GM10266 (cell line): Measurements from ENCODE around the gene MED26.
A peak's percentile ranks its signal among the peaks of the same experiment; 100 is the strongest.

Experiments
- DNase-seq: peaks from one replicate; pipeline ENCODE4 v3.0.0; 2012; ENCODE audit errors: extremely low spot score
- TF ChIP-seq, protein P1 (sequence below): IDR thresholded peaks from 2 replicates; pipeline ENCODE4 v1.5.1; 2012; ENCODE audit warnings: mild to moderate bottlenecking, low read depth; ENCODE audit not compliant: control insufficient read depth, insufficient read depth; ENCODE audit errors: missing control alignments

The MED26 gene

DNA sequence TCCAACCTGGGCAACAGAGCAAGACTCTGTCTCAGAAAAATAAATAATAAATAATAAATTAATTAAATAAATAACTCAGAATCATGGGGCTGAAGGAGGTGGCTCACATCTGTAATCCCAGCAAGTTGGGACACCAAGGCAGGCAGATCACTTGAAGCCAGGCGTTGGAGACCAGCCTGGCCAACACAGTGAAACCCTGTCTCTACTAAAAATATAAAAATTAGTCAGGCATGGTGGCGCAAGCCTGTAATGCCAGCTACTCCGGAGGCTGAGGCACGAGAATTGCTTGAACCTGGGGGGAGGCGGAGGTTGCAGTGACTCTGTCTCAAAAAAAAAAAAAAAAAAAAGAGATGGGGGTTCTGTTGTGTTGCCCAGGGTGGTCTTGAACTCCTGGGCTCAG is 40.2 kb upstream of the MED26 start:
- TF ChIP-seq, protein P1, sequence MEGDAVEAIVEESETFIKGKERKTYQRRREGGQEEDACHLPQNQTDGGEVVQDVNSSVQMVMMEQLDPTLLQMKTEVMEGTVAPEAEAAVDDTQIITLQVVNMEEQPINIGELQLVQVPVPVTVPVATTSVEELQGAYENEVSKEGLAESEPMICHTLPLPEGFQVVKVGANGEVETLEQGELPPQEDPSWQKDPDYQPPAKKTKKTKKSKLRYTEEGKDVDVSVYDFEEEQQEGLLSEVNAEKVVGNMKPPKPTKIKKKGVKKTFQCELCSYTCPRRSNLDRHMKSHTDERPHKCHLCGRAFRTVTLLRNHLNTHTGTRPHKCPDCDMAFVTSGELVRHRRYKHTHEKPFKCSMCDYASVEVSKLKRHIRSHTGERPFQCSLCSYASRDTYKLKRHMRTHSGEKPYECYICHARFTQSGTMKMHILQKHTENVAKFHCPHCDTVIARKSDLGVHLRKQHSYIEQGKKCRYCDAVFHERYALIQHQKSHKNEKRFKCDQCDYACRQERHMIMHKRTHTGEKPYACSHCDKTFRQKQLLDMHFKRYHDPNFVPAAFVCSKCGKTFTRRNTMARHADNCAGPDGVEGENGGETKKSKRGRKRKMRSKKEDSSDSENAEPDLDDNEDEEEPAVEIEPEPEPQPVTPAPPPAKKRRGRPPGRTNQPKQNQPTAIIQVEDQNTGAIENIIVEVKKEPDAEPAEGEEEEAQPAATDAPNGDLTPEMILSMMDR, result no peak
- DNase-seq, result no peak

DNA sequence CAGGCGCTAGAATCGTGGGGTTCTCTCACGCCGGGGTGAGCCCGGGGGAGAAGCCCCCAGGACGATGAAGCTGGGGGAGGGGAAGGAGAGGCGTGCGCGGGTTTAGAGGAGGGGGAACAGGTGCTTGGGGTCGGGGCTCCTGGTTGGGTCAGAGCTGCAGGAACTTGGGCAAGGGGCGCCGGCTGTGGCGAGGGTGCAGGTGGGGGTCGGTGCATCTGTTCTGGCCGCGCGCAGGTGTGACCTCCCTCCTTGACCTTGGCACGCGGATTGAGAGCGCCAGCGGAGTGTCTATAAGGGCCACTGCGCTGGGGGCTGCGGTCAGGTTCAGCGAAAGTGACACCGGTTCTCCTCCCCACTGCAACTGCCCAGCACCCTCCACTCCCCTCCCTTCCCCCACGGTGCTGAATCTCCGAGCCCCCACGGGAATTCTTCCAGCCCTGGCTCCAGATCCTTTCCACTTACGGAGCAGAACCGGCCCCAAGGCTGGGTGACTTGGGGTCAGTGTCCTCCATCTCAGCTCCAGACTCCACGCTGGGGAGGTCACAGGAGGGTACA is 33.6 kb upstream of the MED26 start:
- DNase-seq, result peak; percentile 48
- TF ChIP-seq, protein P1, result no peak

DNA sequence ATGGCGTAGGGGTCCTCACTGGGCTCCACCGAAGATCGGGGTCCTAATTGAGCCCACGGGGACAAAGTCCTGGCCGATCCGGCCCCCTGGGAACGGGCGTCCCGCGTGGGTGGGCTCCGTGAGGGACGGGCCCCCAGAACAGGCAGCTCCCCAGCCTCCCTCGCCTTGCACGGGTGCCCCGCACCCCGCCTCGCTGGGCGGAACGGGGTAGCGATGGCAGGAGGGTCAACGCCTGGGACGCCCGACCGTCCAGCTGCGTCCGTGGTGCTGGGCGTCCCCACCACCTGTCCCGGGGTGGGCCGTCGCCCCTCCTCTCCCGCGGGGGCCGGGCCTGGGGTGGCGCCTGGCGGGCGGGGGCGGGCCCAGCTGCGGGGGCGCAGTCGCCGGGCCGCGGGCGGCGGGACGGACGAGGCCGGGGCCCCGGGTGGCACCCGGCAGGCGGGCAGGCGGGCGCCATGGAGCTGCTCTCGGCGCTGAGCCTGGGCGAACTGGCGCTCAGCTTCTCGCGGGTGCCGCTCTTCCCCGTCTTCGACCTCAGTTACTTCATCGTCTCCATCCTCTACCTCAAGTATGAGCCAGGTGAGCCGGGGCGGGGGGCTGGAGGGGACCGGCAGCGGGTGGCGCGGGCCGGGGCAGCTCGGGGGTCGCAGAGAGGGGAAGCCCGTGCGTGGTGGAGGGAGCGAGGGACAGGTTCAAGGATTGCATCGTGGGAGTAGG is 32.9 kb upstream of the MED26 start, which contains the start of gene TMEM38A:
Gene TMEM38A, plus strand, starts transcription at position 377 of the 717 bp plus-strand sequence. Its CDS starts 79 bp downstream, at position 456.
- TF ChIP-seq, protein P1, result no peak
- peak; percentile 72 for DNase-seq

DNA sequence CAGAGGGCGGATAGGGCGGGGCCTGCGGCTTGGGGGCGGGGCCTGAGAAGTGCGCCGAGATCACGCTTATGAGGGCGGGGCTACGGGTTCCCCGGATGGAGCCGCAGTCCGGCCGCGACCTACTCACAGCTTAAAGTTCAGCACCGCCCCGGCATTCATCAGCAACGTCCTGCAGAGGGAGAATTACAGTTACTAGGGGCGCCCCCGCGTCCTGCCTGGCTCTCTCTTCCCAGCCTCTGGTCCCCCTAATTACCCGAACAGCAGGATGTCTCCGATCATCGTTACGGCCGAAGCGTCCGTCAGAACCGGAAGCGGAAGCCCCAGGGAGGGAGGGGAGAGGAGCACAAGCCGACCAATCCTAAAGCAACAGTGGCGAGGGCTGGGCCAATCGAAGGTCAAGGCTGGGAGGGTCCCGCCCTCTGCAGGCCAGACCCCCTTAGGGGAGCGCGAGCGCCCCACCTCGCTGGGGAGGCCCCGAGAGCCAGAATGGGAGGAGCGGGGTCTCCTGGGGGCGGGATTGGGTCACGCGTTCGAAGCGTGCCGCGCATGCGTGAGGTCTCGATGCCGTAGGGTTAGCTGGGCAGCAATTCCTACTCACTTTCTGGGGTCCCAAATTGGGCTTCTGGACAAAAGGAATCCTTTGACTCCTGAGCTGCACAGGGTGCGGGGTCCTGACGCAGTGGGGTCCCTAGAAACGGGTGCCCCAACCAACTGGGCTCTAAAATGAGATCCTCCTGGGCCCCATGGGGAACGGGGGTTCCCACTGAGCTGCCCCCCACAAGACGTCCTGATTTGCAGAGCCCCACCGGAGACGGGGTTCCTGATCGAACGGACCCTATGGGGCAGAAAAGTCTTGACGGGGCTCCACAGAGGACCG is 32.1 kb upstream of the MED26 start, which contains the start of gene SMIM7:
Gene SMIM7, minus strand, starts transcription at position 313 of the 877 bp plus-strand sequence. Its CDS starts 34 bp downstream, at position 279.
- TF ChIP-seq, protein P1, result peak; percentile 44
- DNase-seq, result peak; percentile 99

DNA sequence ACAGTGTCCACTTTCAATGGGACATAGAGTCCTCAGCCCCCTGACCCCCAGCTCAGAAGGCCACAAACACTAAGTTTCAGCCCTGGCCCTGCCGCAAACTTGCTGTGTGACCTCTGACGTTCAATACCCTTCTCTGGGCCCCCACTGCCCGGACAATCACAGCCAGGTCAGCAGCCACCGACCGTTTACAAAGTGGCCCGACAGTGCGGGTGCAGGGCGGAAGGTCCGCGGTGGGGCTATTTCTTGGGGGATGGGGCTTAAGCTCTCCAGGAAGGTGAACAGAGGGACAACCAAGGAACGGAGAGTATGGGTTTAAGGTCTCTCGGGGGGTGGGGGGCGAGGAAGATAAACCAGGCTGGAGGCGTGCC is 31.4 kb upstream of the MED26 start:
- DNase-seq, result no peak
- TF ChIP-seq, protein P1, result no peak

DNA sequence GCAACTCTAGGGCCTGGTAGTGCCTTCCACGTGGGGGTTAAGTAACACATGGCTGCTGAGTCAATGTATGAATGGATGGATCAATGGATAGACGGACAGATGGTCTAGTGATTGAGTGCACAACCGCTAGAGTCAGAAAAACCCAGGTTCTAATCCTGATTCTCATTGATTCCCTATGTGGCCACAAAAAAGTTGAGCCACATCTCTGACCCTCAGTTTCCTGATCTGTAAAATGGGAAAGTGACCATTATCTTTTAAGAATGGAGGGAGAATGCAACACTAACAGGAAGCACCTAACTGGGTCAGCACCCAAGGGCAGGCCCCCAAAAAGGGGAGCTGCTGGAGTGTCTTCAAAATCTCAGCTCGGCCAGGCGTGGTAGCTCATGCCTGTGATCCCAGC is 29.4 kb upstream of the MED26 start:
- TF ChIP-seq, protein P1, result no peak
- no peak for DNase-seq

DNA sequence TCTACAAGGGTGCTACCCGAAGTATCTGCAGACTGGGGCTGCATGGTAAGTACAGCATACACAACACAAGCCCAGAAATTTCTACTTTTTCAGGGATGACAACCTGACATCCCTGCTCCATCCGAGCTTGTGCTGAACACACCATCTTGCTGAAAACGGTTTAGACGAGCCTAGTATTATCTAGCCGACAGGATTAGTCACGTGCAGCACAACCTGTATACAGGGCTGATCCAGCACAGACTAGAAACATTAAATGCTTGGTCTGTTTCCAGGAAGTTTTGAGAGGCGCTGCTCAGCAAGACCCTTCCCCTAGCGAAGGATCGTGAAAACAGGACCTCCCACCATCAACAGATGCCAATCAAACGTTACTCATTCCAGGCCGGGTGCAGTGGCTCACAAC is 27.7 kb upstream of the MED26 start:
- TF ChIP-seq, protein P1, result no peak
- DNase-seq, result no peak
